SK-N-SH (cell line): ENCODE results near the gene ANK3. TPM values are rescaled to one million over a fixed set of nuclear protein-coding genes. Genes with fewer than 3 reads are reported as not detected.

Experiments
- CTCF ChIA-PET: fragments of 300-600, 350-600 bp; formaldehyde crosslinking; extraction: SDS; loops from one replicate; lab custom pipeline; 2021; lab: Yijun Ruan, JAX
- POLR2A ChIA-PET: fragments of 350-600 bp; sonication (Branson Sonifier 250); formaldehyde crosslinking; extraction: SDS; loops from one replicate; lab custom pipeline; 2020; ENCODE audit warnings: antibody characterized with exemption, inconsistent platforms; lab: Yijun Ruan, JAX
- DNase-seq: peaks from one replicate; pipeline ENCODE4 v3.0.0; 2012
- H2AFZ ChIP-seq: fragments of 200-600 bp; sonication (generic); 2 replicates; pipeline ENCODE4 v1.8.1; 2016; ENCODE audit warnings: antibody characterized with exemption, mild to moderate bottlenecking, low read depth
- H3F3A ChIP-seq: fragments of 200-600 bp; sonication (generic); replicated peaks from 2 replicates; pipeline ENCODE3; 2016; ENCODE audit warnings: antibody characterized with exemption, mild to moderate bottlenecking; ENCODE audit not compliant: insufficient read depth
- H3K27ac ChIP-seq, 2 experiments: fragments of 200-500 bp in 1 of 2; fragments of 200-600 bp in 1 of 2; sonication (Bioruptor generic) in 1 of 2; sonication (generic), shearing (Covaris generic) in 1 of 2; 2 replicates each; pipeline versions ENCODE4 v1.5.1 to v1.6.1; 2014 to 2016; ENCODE audit warnings: low read depth in 2 of 2, inconsistent platforms in 1 of 2, low read length in 1 of 2, mild to moderate bottlenecking in 1 of 2, mixed read lengths in 1 of 2
- H3K27me3 ChIP-seq: fragments of 200-600 bp; sonication (generic), shearing (Covaris generic); 2 replicates; pipeline ENCODE4 v1.6.1; 2016; ENCODE audit warnings: mixed run types; ENCODE audit not compliant: insufficient read depth
- H3K36me3 ChIP-seq, 2 experiments: fragments of 200-500 bp in 1 of 2; fragments of 200-600 bp in 1 of 2; sonication (Bioruptor generic) in 1 of 2; sonication (generic) in 1 of 2; replicated peaks in 1 of 2; 2 replicates each; pipeline versions ENCODE3 to v1.5.1; 2014 to 2016; ENCODE audit warnings: low read length in 1 of 2, mild to moderate bottlenecking in 1 of 2; ENCODE audit not compliant: insufficient read depth in 2 of 2, control insufficient read depth in 1 of 2
- H3K4me1 ChIP-seq, 2 experiments: fragments of 200-500 bp in 1 of 2; fragments of 200-600 bp in 1 of 2; sonication (Bioruptor generic) in 1 of 2; sonication (generic), shearing (Covaris generic) in 1 of 2; 2 replicates each; pipeline versions ENCODE4 v1.5.1 to v1.6.1; 2014 to 2016; ENCODE audit warnings: low read depth in 1 of 2, low read length in 1 of 2, mixed run types in 1 of 2; ENCODE audit not compliant: insufficient read depth in 2 of 2, control insufficient read depth in 1 of 2
- H3K4me2 ChIP-seq: fragments of 200-600 bp; sonication (generic), shearing (Covaris generic); 2 replicates; pipeline ENCODE4 v1.6.1; 2017; ENCODE audit warnings: mixed run types
- H3K4me3 ChIP-seq, 2 experiments: fragments of 200-500 bp in 1 of 2; fragments of 200-600 bp in 1 of 2; sonication (Bioruptor generic) in 1 of 2; sonication (generic), shearing (Covaris generic) in 1 of 2; 2 replicates each; pipeline versions ENCODE4 v1.5.1 to v1.8.1; 2014 to 2016; ENCODE audit warnings: low read depth in 2 of 2, inconsistent platforms in 1 of 2, low read length in 1 of 2, mild to moderate bottlenecking in 1 of 2, mixed read lengths in 1 of 2, moderate library complexity in 1 of 2
- H3K79me2 ChIP-seq: fragments of 200-600 bp; sonication (generic); 2 replicates; pipeline ENCODE4 v1.8.1; 2017; ENCODE audit warnings: mild to moderate bottlenecking; ENCODE audit not compliant: insufficient read depth
- H3K9ac ChIP-seq: fragments of 200-600 bp; sonication (generic); 2 replicates; pipeline ENCODE4 v1.6.1; 2017; ENCODE audit warnings: mixed run types
- H3K9me2 ChIP-seq: fragments of 200-600 bp; sonication (generic); 2 replicates; pipeline ENCODE4 v1.6.1; 2017; ENCODE audit warnings: mixed run types
- H3K9me3 ChIP-seq: fragments of 200-600 bp; sonication (generic); 2 replicates; pipeline ENCODE4 v1.6.1; 2017; ENCODE audit warnings: mixed run types, mild to moderate bottlenecking, moderate library complexity
- H4K20me1 ChIP-seq: fragments of 200-600 bp; sonication (generic); 2 replicates; pipeline ENCODE4 v1.6.1; 2017; ENCODE audit warnings: mild to moderate bottlenecking, mixed run types; ENCODE audit not compliant: insufficient read depth
- CHD2 ChIP-seq: fragments of 150-350 bp; IDR thresholded peaks from 2 replicates; pipeline ENCODE4 v1.6.1; 2018; ENCODE audit warnings: low read length; ENCODE audit not compliant: partially characterized antibody
- CTCF ChIP-seq: fragments of 200-600 bp; sonication (generic); IDR thresholded peaks from 2 replicates; pipeline ENCODE4 v1.6.1; 2017; ENCODE audit warnings: antibody characterized with exemption, mild to moderate bottlenecking, moderate library complexity
- ELF1 ChIP-seq: IDR thresholded peaks from 2 replicates; pipeline ENCODE4 v1.4.0; 2012
- FOSL2 ChIP-seq: IDR thresholded peaks from 2 replicates; pipeline ENCODE4 v1.4.0; 2012; ENCODE audit warnings: low read depth, mild to moderate bottlenecking, moderate library complexity, borderline replicate concordance
- FOXJ3 ChIP-seq: sonication (generic); formaldehyde crosslinking; IDR thresholded peaks from 2 replicates; pipeline ENCODE4 v1.5.1; 2020; ENCODE audit warnings: mild to moderate bottlenecking, missing genetic modification reagents
- FOXM1 ChIP-seq: IDR thresholded peaks from 2 replicates; pipeline ENCODE4 v1.4.0; 2012; ENCODE audit warnings: low read depth, mild to moderate bottlenecking
- GATA2 ChIP-seq: sonication (generic); formaldehyde crosslinking; IDR thresholded peaks from 2 replicates; pipeline ENCODE4 v1.5.0; 2020; ENCODE audit warnings: mild to moderate bottlenecking, missing genetic modification reagents
- MEF2A ChIP-seq: IDR thresholded peaks from 2 replicates; pipeline ENCODE4 v1.4.0; 2012; ENCODE audit warnings: low read depth, borderline replicate concordance
- MXI1 ChIP-seq: IDR thresholded peaks from 2 replicates; pipeline ENCODE4 v1.6.1; 2012; ENCODE audit warnings: mild to moderate bottlenecking, low read depth, low read length, improper control_type of control experiment
- NFIC ChIP-seq: IDR thresholded peaks from 2 replicates; pipeline ENCODE4 v1.4.0; 2012; ENCODE audit warnings: borderline replicate concordance
- NRF1 ChIP-seq: IDR thresholded peaks from 2 replicates; pipeline ENCODE4 v1.6.1; 2012; ENCODE audit warnings: low read depth, mild to moderate bottlenecking, low read length
- PBX3 ChIP-seq: IDR thresholded peaks from 2 replicates; pipeline ENCODE4; 2012
- POLR2AphosphoS5 ChIP-seq: IDR thresholded peaks from 2 replicates; pipeline ENCODE4 v1.6.1; 2012; ENCODE audit warnings: low read depth, low read length
- RAD21 ChIP-seq: IDR thresholded peaks from 2 replicates; pipeline ENCODE4 v1.6.1; 2012; ENCODE audit warnings: mild to moderate bottlenecking, low read length
- RCOR1 ChIP-seq: fragments of 150-350 bp; IDR thresholded peaks from 2 replicates; pipeline ENCODE4 v1.6.1; 2017; ENCODE audit warnings: antibody characterized with exemption, low read length
- RXRA ChIP-seq: IDR thresholded peaks from 2 replicates; pipeline ENCODE4 v1.4.0; 2012; ENCODE audit warnings: low read depth, mild to moderate bottlenecking, borderline replicate concordance
- SIN3A ChIP-seq: IDR thresholded peaks from 2 replicates; pipeline ENCODE4 v1.6.1; 2012; ENCODE audit warnings: low read depth, mild to moderate bottlenecking, low read length, moderate library complexity, borderline replicate concordance
- SMC3 ChIP-seq: IDR thresholded peaks from 2 replicates; pipeline ENCODE4 v1.6.1; 2012; ENCODE audit warnings: low read depth, low read length, improper control_type of control experiment
- USF1 ChIP-seq: IDR thresholded peaks from 2 replicates; pipeline ENCODE4 v1.4.0; 2012; ENCODE audit warnings: low read depth, borderline replicate concordance
- USF2 ChIP-seq: fragments of 150-350 bp; IDR thresholded peaks from 2 replicates; pipeline ENCODE4 v1.6.1; 2017; ENCODE audit warnings: antibody characterized with exemption, low read length, low read depth, borderline replicate concordance
- polyA plus RNA-seq, 3 experiments: library from polyadenylated mRNA; depleted of rRNA; stranded (reverse); fragments of >200 nt; gene quantifications; 2 replicates each; pipeline ENCODE4 v1.2.3, GENCODE V29; 2012

ANK3 gene
- polyA plus RNA-seq, 1 of the 3 experiments (the other 2 are of a cell fraction): 10.0 TPM

GRCh38 chr10:60359066-60359465 lies 30.6 kb downstream of the ANK3 start:
- Histone ChIP-seq H2AFZ (no peak overlapping the region), H3K9ac (no peak overlapping the region), H3K9me3 (no peaks in the 10 kb centered on the region), H3K4me1 (peaks cover 0 to 3% of the 10 kb centered on the region in 2 experiments; a peak in 1 of 4 replicates), H3K36me3 (no peaks in the 10 kb centered on the region), H3K9me2 (no peaks in the 10 kb centered on the region), H3K4me3 (no peak overlapping the region), H3K4me2 (no peak overlapping the region), H3K27me3 (no peaks in the 10 kb centered on the region), H3F3A (no peaks in the 10 kb centered on the region), H3K27ac (no peak overlapping the region), H4K20me1 (no peaks in the 10 kb centered on the region), H3K79me2 (no peaks in the 10 kb centered on the region)
- ChIA-PET POLR2A (no interaction called here), CTCF (no interaction called here)
- TF ChIP-seq RCOR1 (no peak), CHD2 (no peak), GATA2 (CRISPR knock-in tag) (no peak), CTCF (no peak), USF2 (no peak), PBX3 (no peak), RAD21 (no peak), MXI1 (no peak), FOXM1 (no peak), ELF1 (no peak), NFIC (no peak), FOXJ3 (CRISPR knock-in tag) (no peak), NRF1 (no peak), SIN3A (no peak), MEF2A (no peak), FOSL2 (no peak)
- no peak for DNase-seq

GRCh38 chr10:60358282-60358681 lies 31.4 kb downstream of the ANK3 start:
- Histone ChIP-seq H3K79me2 (no peaks in the 10 kb centered on the region), H3K4me2 (no peak overlapping the region), H3K9me3 (no peaks in the 10 kb centered on the region), H4K20me1 (no peaks in the 10 kb centered on the region), H3K9me2 (no peaks in the 10 kb centered on the region), H3K4me3 (no peak overlapping the region), H3K9ac (no peak overlapping the region), H3K4me1 (peaks cover under 1 to 7% of the 10 kb centered on the region in 2 experiments; a peak in 2 of 4 replicates), H2AFZ (no peak overlapping the region), H3K27me3 (no peaks in the 10 kb centered on the region), H3F3A (no peaks in the 10 kb centered on the region), H3K27ac (no peak overlapping the region), H3K36me3 (no peaks in the 10 kb centered on the region)
- CTCF ChIA-PET: no interaction called here
- POLR2A ChIA-PET: no interaction called here
- no peak for DNase-seq
- no peak for TF ChIP-seq USF2
- no peak for TF ChIP-seq POLR2AphosphoS5
- no peak for TF ChIP-seq SMC3
- TF ChIP-seq ELF1: no peak
- no peak for TF ChIP-seq USF1
- no peak for TF ChIP-seq MXI1
- TF ChIP-seq MEF2A: no peak
- no peak for TF ChIP-seq CTCF
- TF ChIP-seq RXRA: no peak
